HCT116 (cell line): ENCODE results near the gene KCNK18.

ENCODE experiments used
- CEBPB ChIP-seq: IDR thresholded peaks from 2 replicates; pipeline ENCODE4 v1.6.1; 2012; ENCODE audit warnings: low read depth
- ELF1 ChIP-seq: IDR thresholded peaks from 2 replicates; pipeline ENCODE4 v1.6.1; 2012; ENCODE audit warnings: low read depth, borderline replicate concordance
- EZH2 ChIP-seq: fragments of 200-600 bp; sonication (generic); IDR thresholded peaks from 2 replicates; pipeline ENCODE4 v1.6.1; 2017; ENCODE audit warnings: antibody characterized with exemption, mixed run types
- EZH2phosphoT487 ChIP-seq: fragments of 200-600 bp; IDR thresholded peaks from 2 replicates; pipeline ENCODE4 v1.6.1; 2018; ENCODE audit warnings: antibody characterized with exemption, borderline replicate concordance
- RAD21 ChIP-seq: IDR thresholded peaks from 2 replicates; pipeline ENCODE4 v1.6.1; 2012; ENCODE audit warnings: low read depth, mild to moderate bottlenecking
- TF ChIP-seq, protein P1 (sequence below), 3 experiments: fragments of 200-600 bp in 1 of 3; sonication (generic) in 1 of 3; IDR thresholded peaks in 2 of 3; conservative IDR thresholded peaks in 1 of 3; 2 replicates each; pipeline ENCODE4 v1.5.1; 2012 to 2017; ENCODE audit warnings: low read depth in 2 of 3, low read length in 2 of 3, antibody characterized with exemption in 1 of 3, borderline replicate concordance in 1 of 3, control low read depth in 1 of 3, mild to moderate bottlenecking in 1 of 3, mixed read lengths in 1 of 3, mixed run types in 1 of 3, moderate library complexity in 1 of 3; ENCODE audit not compliant: insufficient read depth in 1 of 3
- TF ChIP-seq, protein P2 (sequence below): IDR thresholded peaks from 2 replicates; pipeline ENCODE4 v1.6.1; 2012
- TF ChIP-seq, protein P3 (sequence below): IDR thresholded peaks from 2 replicates; pipeline ENCODE4 v1.6.1; 2012; ENCODE audit warnings: low read depth

DNA sequence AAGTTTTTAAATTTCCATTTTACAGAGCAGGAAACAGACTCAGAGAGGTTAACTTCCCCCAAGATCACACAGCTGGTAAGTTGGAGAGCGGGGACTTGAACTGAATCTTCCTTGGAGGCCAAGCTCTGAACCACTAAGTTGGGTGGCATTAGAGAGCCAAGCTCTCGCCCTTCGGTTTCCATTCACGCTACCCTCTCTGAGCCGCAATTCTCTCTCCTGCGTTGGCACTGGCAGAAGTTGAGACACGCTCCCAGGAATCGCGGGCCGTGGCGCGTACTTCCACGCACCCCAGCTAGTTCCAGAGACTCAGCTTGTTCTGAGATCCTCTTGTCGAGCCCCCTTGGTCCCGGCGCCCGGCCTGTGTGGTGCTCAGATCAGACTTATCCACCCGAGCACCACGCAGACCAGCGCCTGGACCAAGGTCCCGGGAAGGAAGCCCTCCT lies 29.9 kb upstream of the KCNK18 start:
- TF ChIP-seq CEBPB: no peak
- TF ChIP-seq, protein P1, sequence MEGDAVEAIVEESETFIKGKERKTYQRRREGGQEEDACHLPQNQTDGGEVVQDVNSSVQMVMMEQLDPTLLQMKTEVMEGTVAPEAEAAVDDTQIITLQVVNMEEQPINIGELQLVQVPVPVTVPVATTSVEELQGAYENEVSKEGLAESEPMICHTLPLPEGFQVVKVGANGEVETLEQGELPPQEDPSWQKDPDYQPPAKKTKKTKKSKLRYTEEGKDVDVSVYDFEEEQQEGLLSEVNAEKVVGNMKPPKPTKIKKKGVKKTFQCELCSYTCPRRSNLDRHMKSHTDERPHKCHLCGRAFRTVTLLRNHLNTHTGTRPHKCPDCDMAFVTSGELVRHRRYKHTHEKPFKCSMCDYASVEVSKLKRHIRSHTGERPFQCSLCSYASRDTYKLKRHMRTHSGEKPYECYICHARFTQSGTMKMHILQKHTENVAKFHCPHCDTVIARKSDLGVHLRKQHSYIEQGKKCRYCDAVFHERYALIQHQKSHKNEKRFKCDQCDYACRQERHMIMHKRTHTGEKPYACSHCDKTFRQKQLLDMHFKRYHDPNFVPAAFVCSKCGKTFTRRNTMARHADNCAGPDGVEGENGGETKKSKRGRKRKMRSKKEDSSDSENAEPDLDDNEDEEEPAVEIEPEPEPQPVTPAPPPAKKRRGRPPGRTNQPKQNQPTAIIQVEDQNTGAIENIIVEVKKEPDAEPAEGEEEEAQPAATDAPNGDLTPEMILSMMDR (IDR thresholded peaks at IDR 0.05 in 2 of 3, conservative IDR thresholded peaks at IDR 0.05 in 1 of 3; ENCODE audit: borderline replicate concordance in 1 of 3, insufficient read depth in 1 of 3, low read depth in 2 of 3, low read length in 2 of 3): no peak
- no peak for TF ChIP-seq EZH2phosphoT487
- TF ChIP-seq, protein P2, sequence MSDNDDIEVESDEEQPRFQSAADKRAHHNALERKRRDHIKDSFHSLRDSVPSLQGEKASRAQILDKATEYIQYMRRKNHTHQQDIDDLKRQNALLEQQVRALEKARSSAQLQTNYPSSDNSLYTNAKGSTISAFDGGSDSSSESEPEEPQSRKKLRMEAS: no peak
- TF ChIP-seq, protein P3, sequence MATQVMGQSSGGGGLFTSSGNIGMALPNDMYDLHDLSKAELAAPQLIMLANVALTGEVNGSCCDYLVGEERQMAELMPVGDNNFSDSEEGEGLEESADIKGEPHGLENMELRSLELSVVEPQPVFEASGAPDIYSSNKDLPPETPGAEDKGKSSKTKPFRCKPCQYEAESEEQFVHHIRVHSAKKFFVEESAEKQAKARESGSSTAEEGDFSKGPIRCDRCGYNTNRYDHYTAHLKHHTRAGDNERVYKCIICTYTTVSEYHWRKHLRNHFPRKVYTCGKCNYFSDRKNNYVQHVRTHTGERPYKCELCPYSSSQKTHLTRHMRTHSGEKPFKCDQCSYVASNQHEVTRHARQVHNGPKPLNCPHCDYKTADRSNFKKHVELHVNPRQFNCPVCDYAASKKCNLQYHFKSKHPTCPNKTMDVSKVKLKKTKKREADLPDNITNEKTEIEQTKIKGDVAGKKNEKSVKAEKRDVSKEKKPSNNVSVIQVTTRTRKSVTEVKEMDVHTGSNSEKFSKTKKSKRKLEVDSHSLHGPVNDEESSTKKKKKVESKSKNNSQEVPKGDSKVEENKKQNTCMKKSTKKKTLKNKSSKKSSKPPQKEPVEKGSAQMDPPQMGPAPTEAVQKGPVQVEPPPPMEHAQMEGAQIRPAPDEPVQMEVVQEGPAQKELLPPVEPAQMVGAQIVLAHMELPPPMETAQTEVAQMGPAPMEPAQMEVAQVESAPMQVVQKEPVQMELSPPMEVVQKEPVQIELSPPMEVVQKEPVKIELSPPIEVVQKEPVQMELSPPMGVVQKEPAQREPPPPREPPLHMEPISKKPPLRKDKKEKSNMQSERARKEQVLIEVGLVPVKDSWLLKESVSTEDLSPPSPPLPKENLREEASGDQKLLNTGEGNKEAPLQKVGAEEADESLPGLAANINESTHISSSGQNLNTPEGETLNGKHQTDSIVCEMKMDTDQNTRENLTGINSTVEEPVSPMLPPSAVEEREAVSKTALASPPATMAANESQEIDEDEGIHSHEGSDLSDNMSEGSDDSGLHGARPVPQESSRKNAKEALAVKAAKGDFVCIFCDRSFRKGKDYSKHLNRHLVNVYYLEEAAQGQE: no peak
- TF ChIP-seq RAD21: no peak
- TF ChIP-seq EZH2: no peak
- no peak for TF ChIP-seq ELF1
